Psoas muscle (tissue), 8 donors: Measurements from ENCODE around the gene TMEM174. TPM values are rescaled to one million over a fixed set of nuclear protein-coding genes. Genes with fewer than 3 reads are reported as not detected.

ENCODE experiments used
- ATAC-seq, 4 donors: fragments of 200-7000 bp; cut with Tn5 transposase; one replicate each; pipeline ENCODE4 v1.9.1; 2020; ENCODE audit warnings: moderate library complexity in 3 of 4, mild to moderate bottlenecking in 2 of 4
- DNase-seq, 2 donors: peaks; one replicate each; pipeline ENCODE4 v3.0.0-alpha.2; 2020
- H3K27ac ChIP-seq: fragments of 200-600 bp; one replicate; pipeline ENCODE4 v1.8.0; 2022
- H3K27me3 ChIP-seq, 3 donors: fragments of 200-600 bp in 1 of 3; one replicate each; pipeline versions ENCODE4 v1.6.1 to v1.8.0; 2013 to 2022; ENCODE audit warnings: low read length in 2 of 3, mild to moderate bottlenecking in 2 of 3, moderate library complexity in 1 of 3; ENCODE audit not compliant: insufficient read depth in 3 of 3
- H3K36me3 ChIP-seq, 2 donors: fragments of 200-600 bp in 1 of 2; one replicate each; pipeline versions ENCODE4 v1.6.1 to v1.8.0; 2013 to 2022; ENCODE audit warnings: low read depth in 1 of 2, mild to moderate bottlenecking in 1 of 2, moderate library complexity in 1 of 2; ENCODE audit not compliant: insufficient read depth in 1 of 2
- H3K4me1 ChIP-seq: fragments of 200-600 bp; one replicate; pipeline ENCODE4 v1.8.0; 2022
- H3K4me3 ChIP-seq: fragments of 200-600 bp; one replicate; pipeline ENCODE4 v1.8.0; 2022; ENCODE audit warnings: mild to moderate bottlenecking
- H3K9me3 ChIP-seq: fragments of 200-600 bp; one replicate; pipeline ENCODE4 v1.8.0; 2022
- WGBS, 3 donors: extraction: QIAGEN DNeasy Blood & Tissue Kit; methylation state at CpG; one replicate each; pipeline versions ENCODE4 v1.1.6 to v1.1.7; 2013; 5-methylcytosine and 5-hydroxymethylcytosine counted together
- intact Hi-C, 2 donors: fragments of 100-400 bp; cut with DNase I; formaldehyde crosslinking; loops; one replicate each; pipeline versions ENCODE4 v1.11.0 to v1.14.2; 2022
- long read RNA-seq, 2 donors: library from polyadenylated mRNA; unstranded; transcript quantifications; one replicate each; pipeline ENCODE4 v2.0.0, GENCODE V29; 2021
- polyA plus RNA-seq, 3 donors: library from polyadenylated mRNA; stranded (reverse); fragments of 200-250 nt; gene quantifications; one replicate each; pipeline ENCODE4 v1.2.3, GENCODE V29; 2013
- total RNA-seq, 4 donors: library from RNA; stranded (reverse); fragmentation: NEBNext Ultra II Directional in 2 of 4; extraction: Animal tissue kit (Norgen Biotek cat#: 25700) in 2 of 4; gene quantifications; one replicate each; pipeline versions ENCODE4 v1.2.1 to v1.2.4, GENCODE V29; 2021 to 2023
- TF ChIP-seq, protein P1 (sequence below): fragments of 200-600 bp; IDR thresholded peaks from one replicate; pipeline ENCODE4 v1.8.0; 2022; ENCODE audit warnings: antibody characterized with exemption
- donor health status: healthy with polysubstance abuse.
- donor health status: DM: no; HTN: no; CAD: no; lungs with moderate emphysema.
- donor health status: Bipolar disorder and iron deficiency.
- donor health status: healthy.
- donor health status: DM: yes; HTN: yes; CAD: no.
- donor health status: DM: no; HTN: no; CAD: no.
- donor health status: DM: no; HTN: no; CAD: no.
- donor health status: DM: yes; HTN: yes; CAD: no.

The TMEM174 gene, protein sequence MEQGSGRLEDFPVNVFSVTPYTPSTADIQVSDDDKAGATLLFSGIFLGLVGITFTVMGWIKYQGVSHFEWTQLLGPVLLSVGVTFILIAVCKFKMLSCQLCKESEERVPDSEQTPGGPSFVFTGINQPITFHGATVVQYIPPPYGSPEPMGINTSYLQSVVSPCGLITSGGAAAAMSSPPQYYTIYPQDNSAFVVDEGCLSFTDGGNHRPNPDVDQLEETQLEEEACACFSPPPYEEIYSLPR
- total RNA-seq = not detected
- not detected for polyA plus RNA-seq
- long read RNA-seq, donor 1 = 0 reads
- long read RNA-seq, donor 2 = 0 reads

DNA sequence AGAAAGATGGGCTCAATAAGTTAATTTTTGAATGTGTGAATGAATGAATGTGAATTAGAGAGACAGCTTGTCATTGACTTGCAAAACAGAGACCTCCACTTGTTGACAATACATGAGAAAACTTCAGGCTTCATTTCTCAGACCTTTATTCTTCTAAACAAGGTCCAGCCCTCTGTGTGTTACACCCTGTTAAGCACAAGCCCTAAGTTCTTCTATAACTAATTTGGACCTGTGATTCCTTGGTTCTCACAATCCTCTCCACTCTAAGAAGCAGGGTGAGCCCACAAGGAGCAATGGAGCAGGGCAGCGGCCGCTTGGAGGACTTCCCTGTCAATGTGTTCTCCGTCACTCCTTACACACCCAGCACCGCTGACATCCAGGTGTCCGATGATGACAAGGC lies at the start of gene TMEM174:
Gene TMEM174, plus strand, starts transcription at position 243 of the 400 bp plus-strand sequence. Its CDS starts 51 bp downstream, at position 294.
- H3K27me3 ChIP-seq = peaks cover 0 to 2% (median 0%) of the 10 kb centered on the region in 3 donors
- no peak for DNase-seq
- no peak within 1 kb of the TSS for H3K27ac ChIP-seq
- intact Hi-C loops = no loop called here
- H3K4me3 ChIP-seq = no peak within 1 kb of the TSS
- no peaks in the 10 kb centered on the region for H3K4me1 ChIP-seq
- WGBS, 3 donors = 94 to 100% (median 95%) methylated on average over 5 of the region's 5 CpGs
- H3K36me3 ChIP-seq = no peaks in the 10 kb centered on the region
- ATAC-seq = no peak
- TF ChIP-seq, protein P1, sequence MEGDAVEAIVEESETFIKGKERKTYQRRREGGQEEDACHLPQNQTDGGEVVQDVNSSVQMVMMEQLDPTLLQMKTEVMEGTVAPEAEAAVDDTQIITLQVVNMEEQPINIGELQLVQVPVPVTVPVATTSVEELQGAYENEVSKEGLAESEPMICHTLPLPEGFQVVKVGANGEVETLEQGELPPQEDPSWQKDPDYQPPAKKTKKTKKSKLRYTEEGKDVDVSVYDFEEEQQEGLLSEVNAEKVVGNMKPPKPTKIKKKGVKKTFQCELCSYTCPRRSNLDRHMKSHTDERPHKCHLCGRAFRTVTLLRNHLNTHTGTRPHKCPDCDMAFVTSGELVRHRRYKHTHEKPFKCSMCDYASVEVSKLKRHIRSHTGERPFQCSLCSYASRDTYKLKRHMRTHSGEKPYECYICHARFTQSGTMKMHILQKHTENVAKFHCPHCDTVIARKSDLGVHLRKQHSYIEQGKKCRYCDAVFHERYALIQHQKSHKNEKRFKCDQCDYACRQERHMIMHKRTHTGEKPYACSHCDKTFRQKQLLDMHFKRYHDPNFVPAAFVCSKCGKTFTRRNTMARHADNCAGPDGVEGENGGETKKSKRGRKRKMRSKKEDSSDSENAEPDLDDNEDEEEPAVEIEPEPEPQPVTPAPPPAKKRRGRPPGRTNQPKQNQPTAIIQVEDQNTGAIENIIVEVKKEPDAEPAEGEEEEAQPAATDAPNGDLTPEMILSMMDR = no peak
- no peaks in the 10 kb centered on the region for H3K9me3 ChIP-seq

DNA sequence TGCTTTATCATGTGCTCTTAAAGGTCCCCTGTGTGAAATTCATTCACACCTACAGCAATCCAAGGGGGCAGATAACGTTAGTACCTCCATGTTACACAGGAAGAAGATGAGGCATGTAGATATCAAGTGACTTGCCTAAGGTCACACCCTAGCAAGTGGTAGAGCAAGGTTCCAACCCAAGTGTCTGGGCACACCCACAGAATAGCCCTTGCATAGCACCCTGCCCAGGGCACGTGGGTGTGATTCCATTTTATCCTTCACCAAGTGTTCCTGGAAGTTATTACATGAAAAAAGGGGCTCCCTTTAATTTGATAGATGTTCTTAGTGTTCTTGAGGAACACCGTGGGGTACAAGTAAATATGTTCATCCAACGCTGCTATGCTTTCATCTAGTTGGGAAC lies 47.7 kb upstream of the TMEM174 start:
- peaks cover 0 to 20% (median 2%) of the 10 kb centered on the region in 3 donors for H3K27me3 ChIP-seq
- 69 to 84% (median 71%) methylated on average over 4 of the region's 4 CpGs for WGBS, 3 donors

DNA sequence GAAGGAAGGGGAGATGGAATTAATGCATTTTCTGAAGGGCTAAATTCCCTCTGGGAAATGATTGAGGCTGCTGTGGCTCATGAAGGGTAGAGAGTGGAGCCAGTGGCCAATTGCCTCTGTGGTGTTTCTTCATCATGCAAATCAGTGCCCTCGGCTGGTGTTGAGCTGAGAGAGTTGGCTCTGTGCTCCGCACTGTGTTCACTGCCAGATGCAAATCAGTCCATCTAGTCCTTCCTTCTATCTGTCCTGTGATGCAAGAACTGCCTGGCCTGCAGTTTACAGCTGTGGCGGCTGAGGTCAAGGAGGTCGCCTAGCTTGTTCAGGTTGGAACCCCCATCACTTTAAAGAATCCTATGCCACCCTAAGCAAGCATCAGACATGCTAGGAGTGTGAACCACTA lies 46.6 kb upstream of the TMEM174 start:
- no peak for ATAC-seq
- no peaks in the 10 kb centered on the region for H3K36me3 ChIP-seq
- peaks cover 0 to 10% (median 0%) of the 10 kb centered on the region in 3 donors for H3K27me3 ChIP-seq
- TF ChIP-seq, protein P1 = no peak
- 72 to 76% (median 73%) methylated on average over 4 of the region's 4 CpGs for WGBS, 3 donors
- H3K4me3 ChIP-seq = no peak overlapping the region
- no peak overlapping the region for H3K27ac ChIP-seq
- DNase-seq = no peak
- no peaks in the 10 kb centered on the region for H3K4me1 ChIP-seq
- intact Hi-C loops = no loop called here
- H3K9me3 ChIP-seq = no peaks in the 10 kb centered on the region

More for the DNA sequence above, 47.7 kb upstream of the TMEM174 start:
- TF ChIP-seq, protein P1 = no peak
- DNase-seq (no peak), ATAC-seq (no peak)
- intact Hi-C loops = no loop called here
- H3K9me3 ChIP-seq = no peaks in the 10 kb centered on the region
- no peak overlapping the region for H3K4me3 ChIP-seq
- peaks cover 4% of the 10 kb centered on the region for H3K4me1 ChIP-seq
- H3K36me3 ChIP-seq = no peaks in the 10 kb centered on the region
- no peak overlapping the region for H3K27ac ChIP-seq

DNA sequence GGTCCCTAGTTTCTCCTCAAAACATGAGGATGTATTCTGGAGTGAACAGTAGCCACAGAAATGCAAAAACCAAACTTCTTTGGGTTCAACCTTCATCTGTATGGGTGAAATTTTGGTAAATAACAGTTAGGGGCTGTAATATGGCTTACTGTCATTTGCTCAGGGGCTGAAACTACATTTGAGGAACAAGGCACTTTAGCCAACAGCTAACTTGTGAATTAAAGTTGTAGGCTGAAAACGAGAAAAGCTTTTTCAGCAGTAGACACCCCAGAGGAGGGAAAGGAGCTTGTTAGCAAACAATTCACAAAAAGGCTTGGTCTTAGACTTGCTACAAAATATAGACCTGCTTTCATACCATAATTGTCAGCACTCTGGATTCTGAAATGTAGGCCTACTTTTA lies 46.0 kb upstream of the TMEM174 start:
- ATAC-seq = no peak
- DNase-seq = no peak
- Histone ChIP-seq H3K4me3 (no peak overlapping the region), H3K27me3 (peaks cover 0 to 5% (median 0%) of the 10 kb centered on the region in 3 donors), H3K27ac (no peak overlapping the region), H3K9me3 (no peaks in the 10 kb centered on the region), H3K4me1 (no peaks in the 10 kb centered on the region), H3K36me3 (no peaks in the 10 kb centered on the region)
- 69 to 81% (median 78%) methylated on average over 1 of the region's 1 CpG for WGBS, 3 donors
- intact Hi-C loops = no loop called here
- TF ChIP-seq, protein P1 = no peak

DNA sequence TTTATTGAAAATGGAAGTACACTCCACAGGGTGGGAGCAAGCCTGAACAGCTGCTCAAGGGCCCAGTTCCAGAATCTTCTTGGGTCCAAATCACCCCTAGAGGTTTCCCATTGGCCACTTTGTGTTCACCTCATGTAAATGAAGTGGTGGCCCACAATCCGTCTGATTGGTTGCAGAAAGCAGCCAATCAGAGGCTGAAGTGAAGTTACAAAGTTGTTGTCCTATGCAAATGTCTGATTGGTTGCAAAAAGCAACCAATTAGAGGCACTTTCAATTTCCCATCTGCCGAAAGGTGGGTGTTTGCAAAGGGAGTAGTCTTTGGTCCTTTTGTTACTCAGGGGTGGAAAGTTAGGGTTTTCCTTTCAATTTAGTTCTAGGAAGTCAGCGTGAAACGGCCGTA lies 43.9 kb upstream of the TMEM174 start:
- ATAC-seq (no peak), DNase-seq (no peak)
- no peak overlapping the region for H3K4me3 ChIP-seq
- no peaks in the 10 kb centered on the region for H3K9me3 ChIP-seq
- no peaks in the 10 kb centered on the region for H3K4me1 ChIP-seq
- TF ChIP-seq, protein P1 = no peak
- WGBS, 3 donors = 70 to 83% (median 77%) methylated on average over 5 of the region's 5 CpGs
- H3K27me3 ChIP-seq = no peaks in the 10 kb centered on the region
- H3K27ac ChIP-seq = no peak overlapping the region
- intact Hi-C loops = no loop called here
- H3K36me3 ChIP-seq = no peaks in the 10 kb centered on the region
